Fibroblast of skin of right biceps (primary cell): ENCODE measurements around the gene PIGA.
"Not testable (repeated sequence)": the region's sequence is repeated elsewhere in the genome, so short reads cannot be mapped to it uniquely, and the experiment has no call there.

ENCODE experiments used
- DNase-seq: peaks from one replicate; pipeline ENCODE4 v3.0.0-alpha.2; 2013

PIGA gene

GRCh38 chrX:15319075-15319474 lies 16.2 kb downstream of the PIGA start:
- DNase-seq = no peak

DNA sequence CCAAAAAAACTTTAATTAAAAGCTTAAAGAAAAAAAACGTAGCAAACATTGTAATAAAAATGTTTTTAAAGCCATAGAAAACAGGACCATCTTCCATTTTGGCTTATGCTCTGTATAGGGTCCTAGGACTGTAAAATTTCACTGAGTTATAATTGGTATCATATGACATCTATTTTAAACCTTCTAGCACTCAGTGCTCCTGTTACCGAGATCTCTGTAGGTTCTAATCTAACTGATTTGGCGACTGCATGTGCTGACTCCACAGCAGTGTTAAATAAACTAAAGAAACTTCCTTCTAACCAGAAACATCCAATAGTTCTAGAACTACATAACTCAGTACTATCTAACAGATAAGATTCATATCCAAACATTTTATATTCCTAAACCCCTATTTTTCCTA lies 19.8 kb downstream of the PIGA start, which contains the start of gene ASB11:
ASB11 (minus strand) TSS at position 132 of the 400 bp plus-strand sequence; CDS start at position 97, 35 bp downstream.
- no peak for DNase-seq

DNA sequence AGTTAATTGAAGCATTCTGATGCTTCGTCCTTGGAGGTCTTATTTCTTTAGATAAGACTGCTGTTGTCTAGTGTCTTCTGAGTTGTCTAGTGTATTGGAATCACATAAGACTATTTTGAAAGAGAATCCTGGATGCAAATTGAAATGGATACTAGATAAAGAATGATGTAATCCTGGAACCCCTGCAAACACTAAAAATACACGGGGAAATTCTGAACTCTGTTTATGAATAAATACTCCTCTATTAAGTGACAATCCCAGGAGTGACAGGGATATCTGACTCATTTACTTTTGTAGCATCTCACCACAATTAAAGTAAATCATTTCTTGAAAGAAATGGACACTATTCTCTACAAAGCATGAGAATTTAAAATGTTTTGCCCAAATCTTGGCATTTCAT lies 20.9 kb downstream of the PIGA start:
- no peak for DNase-seq

DNA sequence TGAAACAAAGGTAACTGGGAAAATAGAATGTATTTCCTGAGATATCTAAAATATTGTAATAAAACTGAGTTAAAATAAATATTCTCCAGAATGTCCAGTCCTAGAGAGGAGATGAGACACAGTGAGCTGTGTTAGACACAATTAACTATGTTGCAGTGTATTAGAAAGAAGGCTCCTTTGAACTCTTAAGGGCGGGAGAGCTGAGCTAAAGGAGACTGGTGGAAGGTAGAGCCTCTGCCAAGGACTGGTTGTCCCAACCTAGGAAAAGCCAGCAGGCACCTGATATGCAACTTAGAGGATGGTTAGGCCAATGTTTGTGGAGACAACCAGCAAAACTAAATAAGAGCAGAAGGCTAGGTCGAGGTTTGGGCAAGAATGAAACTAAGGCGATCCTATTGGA lies 24.2 kb downstream of the PIGA start:
- no peak for DNase-seq

DNA sequence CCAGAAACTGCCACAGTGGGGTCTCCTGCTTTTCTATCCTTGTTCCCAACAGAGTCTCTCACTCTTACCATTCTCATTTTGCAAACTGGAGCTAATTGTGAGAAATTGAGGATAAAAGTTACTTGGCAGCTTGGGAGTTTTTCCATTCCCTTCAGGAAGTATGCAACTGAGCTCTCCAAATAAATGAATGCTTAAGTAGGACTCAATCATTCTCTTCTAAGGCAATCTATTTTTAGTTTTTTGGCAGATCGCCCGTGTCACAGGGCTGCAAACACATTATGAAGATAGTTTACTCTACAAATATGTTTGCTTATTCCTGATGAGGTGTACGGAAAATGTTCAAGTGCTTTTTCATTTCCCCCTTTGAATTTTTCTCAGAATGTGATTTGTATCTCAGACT lies 25.2 kb downstream of the PIGA start:
- peak; percentile 41 for DNase-seq

GRCh38 chrX:15305899-15306298 lies 29.4 kb downstream of the PIGA start:
- DNase-seq = not testable (repeated sequence)

- DNase-seq = peak; percentile 5
These were observed 33.4 kb downstream of the PIGA start for GRCh38 chrX:15301924-15302323.

DNA sequence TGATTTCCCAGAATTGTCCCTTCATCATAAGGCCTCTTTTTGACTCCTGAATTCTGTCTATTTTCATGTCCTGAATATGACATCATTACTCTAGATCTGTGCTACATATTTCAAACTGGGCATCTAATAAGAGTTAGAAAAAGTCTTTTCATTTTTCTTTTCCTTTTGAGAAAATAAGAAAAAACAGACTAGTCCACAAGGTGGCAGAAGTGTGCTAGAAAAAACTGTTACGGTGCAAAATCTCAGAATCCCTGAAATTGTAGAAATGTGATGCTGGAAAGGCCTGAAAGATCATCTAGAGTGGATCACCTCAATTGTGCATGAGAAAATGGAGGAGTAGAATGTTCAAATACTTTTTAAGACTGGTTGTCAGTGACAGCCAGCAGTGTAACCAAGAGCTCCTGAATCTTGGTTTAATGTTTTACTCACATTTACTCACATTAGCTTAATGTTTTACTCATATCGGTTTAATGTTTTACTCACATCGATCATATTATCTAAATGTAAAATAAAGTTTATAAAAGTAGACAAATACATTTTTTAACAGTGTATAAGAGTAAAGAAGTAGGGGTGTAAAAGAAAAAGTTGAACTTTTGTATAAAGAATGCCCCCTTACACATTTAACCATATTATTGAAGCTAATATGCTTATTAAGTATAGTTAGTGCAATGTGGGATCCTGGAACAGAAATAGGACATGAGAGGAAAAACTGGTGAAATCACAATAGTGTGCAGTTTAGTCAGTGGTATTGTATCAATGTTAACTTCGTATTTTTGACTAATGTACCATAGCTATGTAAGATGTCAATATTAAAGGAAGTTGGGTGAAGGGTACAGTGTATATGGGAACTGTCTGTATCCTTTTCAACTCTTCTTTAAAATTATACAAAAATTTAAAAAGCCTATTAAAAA lies 35.1 kb downstream of the PIGA start:
- peak; percentile 7 for DNase-seq

DNA sequence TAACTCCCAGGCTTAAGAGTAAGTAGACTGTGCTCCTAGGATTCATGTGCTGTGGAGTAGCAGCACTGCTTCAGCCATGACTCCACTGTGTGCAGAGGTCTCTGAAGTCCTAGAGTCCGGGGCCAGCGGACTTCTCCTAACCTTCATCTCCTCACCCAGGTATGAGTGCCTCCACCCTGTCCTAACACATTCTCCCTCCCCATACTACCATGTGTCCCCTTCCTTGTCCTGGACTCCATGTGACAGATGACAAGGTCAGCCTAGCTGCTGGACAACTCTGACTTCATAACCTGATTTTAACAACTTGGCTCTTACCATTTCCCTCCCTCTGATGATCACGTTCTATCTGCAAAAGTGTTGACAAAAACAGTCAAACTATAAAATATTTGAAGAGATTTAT lies 36.5 kb downstream of the PIGA start:
- no peak for DNase-seq

GRCh38 chrX:15298201-15298600 lies 37.1 kb downstream of the PIGA start:
- no peak for DNase-seq

GRCh38 chrX:15293451-15293850 lies 41.9 kb downstream of the PIGA start:
- DNase-seq = peak; percentile 8

DNA sequence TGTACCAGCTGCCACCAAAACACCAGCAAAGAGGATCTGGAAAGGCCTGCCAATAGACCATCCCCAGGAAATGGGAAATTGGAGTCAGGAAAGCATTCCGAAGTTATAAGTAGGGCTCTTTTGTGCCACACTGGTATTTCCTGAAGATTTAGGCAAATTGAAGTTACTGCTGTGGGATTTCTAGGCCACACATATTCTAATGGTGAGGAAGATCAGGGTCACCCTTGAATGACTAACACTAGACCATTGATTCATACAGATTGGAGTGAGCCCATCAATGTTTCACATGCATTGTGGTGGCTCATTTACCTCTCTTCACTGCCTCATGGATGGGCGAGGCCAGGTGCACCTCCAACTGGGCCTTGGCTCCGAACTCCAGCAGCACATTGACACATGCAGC lies 42.5 kb downstream of the PIGA start:
- peak; percentile 22 for DNase-seq

DNA sequence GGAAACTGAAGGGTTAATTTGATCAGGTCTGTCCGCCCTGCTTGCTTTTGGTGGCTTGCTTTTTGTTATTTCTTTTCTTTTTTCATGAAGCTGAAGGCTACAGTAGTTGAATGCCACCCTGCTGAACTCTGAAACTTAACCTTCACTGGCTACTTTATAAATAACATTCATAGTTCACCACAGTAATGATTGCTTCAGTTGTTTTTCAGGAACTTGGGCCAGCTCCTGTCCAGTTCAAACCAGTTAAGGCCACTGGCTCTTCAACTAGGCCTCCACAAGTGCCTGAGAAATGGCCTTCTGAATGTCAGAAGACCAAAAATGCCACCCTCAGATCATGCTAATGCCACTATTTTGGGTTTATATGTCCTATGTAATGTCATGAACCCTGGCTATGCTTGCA lies 57.7 kb downstream of the PIGA start:
- no peak for DNase-seq

DNA sequence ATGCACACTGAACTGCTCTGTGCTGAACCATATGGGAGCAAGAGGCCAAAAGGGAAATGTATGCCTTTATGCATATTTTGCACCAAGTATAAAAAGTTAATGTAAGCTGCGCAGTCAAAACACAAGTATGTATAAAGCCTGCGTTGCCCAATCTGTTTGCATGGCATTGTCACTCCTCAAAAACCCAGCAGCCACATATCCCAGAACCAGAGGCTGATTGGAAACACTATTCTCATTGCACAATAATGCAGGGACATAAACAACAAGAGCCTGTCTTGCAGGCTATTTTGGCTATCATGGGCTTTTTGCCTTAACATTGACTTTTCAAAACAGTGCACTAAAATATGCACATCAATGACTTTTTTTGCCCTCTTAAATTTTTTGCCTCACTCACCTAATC lies 60.4 kb downstream of the PIGA start:
- DNase-seq = no peak

DNA sequence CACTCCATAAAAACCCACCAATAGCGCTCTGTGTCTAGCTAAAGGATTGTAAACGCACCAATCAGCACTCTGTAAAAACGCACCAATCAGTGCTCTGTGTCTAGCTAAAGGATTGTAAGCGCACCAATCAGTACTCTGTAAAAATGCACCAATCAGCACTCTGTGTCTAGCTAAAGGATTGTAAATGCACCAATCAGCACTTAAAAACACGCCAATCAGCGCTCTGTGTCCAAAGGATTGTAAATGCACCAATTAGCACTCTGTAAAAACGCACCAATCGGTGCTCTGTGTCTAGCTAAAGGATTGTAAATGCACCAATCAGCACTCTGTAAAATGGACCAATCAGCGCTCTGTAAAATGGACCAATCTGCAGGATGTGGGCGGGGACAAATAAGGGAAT lies 62.0 kb downstream of the PIGA start:
- DNase-seq = not testable (repeated sequence)

DNA sequence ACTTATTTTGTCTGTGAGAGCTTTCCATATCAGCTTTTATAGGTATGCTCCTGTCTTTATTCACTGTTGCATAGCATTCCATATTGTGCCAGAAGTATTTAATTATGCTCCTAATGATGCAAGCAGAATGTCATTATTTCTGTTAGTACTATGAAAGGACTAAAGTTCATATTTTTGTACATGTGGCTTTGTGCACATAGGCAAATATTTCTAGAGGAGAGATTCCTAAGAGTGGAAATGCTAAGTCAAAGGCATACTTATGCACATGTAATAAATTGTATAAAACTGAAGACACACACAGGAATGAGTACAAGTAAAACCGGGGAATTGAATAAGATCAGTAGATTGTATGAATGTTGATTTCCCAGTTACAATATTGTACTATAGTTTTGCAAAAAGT lies 63.6 kb downstream of the PIGA start:
- no peak for DNase-seq

GRCh38 chrX:15269618-15270521 lies 65.5 kb downstream of the PIGA start, which contains the start of gene ASB9:
Gene ASB9 (minus strand): TSS chrX:15270083. CDS start chrX:15269874, 209 bp downstream.
- DNase-seq = peak; percentile 68
